ENCODE measurements around the gene OPN3. TPM values are rescaled to one million over a fixed set of nuclear protein-coding genes. Genes with fewer than 3 reads are reported as not detected.

Gene OPN3
- polyA plus RNA-seq, 1 donor (not counting 4 experiments of a cell fraction or from before 2014, with no cell fraction given), result 48.4 TPM

GRCh38 chr1:241644259-241644658, 4.1 kb upstream of the OPN3 start:
- Histone ChIP-seq H3K4me2 (ENCODE audit: control insufficient read depth, extremely low read depth, insufficient read depth, low read depth, low read length) (no peak overlapping the region), H3K4me1 (ENCODE audit: control insufficient read depth, extremely low read depth, insufficient read depth, low read length) (peaks cover 13% of the 10 kb centered on the region), H3K27ac (ENCODE audit: control insufficient read depth, insufficient read depth, low read length) (no peak overlapping the region), H3K79me2 (ENCODE audit: control insufficient read depth, insufficient read depth, low read length) (peaks cover 6% of the 10 kb centered on the region), H4K20me1 (ENCODE audit: control insufficient read depth, extremely low read depth, insufficient read depth, low read length) (no peaks in the 10 kb centered on the region), H2AFZ (ENCODE audit: control insufficient read depth, low read length) (no peak overlapping the region), H3K36me3 (ENCODE audit: control insufficient read depth in 2 of 2, extremely low read depth in 1 of 2, insufficient read depth in 2 of 2, low read length in 2 of 2) (no peaks in the 10 kb centered on the region), H3K9ac (ENCODE audit: control insufficient read depth, extremely low read depth, insufficient read depth, low read length) (no peak overlapping the region), H3K4me3 (ENCODE audit: control insufficient read depth in 2 of 3, extremely low read depth in 1 of 3, insufficient read depth in 2 of 3, low read depth in 1 of 3, low read length in 3 of 3) (no peak overlapping the region), H3K9me3 (ENCODE audit: control insufficient read depth, low read depth, low read length) (no peaks in the 10 kb centered on the region), H3K9me1 (ENCODE audit: control insufficient read depth, extremely low read depth, insufficient read depth, low read length) (no peaks in the 10 kb centered on the region), H3K27me3 (ENCODE audit: control insufficient read depth, extremely low read depth, insufficient read depth, low read length) (no peaks in the 10 kb centered on the region)
- dilution Hi-C loops (cut with MboI; ENCODE audit: extremely low pct_ligation_motif_present, low sequenced_read_pairs), result no loop called here
- no peak for DNase-seq (ENCODE audit: low read depth, low spot score)
- FAIRE-seq, result no peak
- TF ChIP-seq CTCF (optimal IDR thresholded peaks at IDR 0.05 in 1 of 3, IDR thresholded peaks at IDR 0.05 in 1 of 3, conservative IDR thresholded peaks at IDR 0.05 in 1 of 3; ENCODE audit: extremely low read depth in 1 of 3, insufficient read depth in 2 of 3, low read length in 3 of 3) (no peak), EZH2 (IDR thresholded peaks at IDR 0.05; ENCODE audit: low read length) (no peak)

GRCh38 chr1:241642593-241642944, 2.4 kb upstream of the OPN3 start:
- no peak for FAIRE-seq
- no peaks in the 10 kb centered on the region for H4K20me1 ChIP-seq (ENCODE audit: control insufficient read depth, extremely low read depth, insufficient read depth, low read length)
- no peak for TF ChIP-seq EZH2 (IDR thresholded peaks at IDR 0.05; ENCODE audit: low read length)
- no peak for TF ChIP-seq CTCF (optimal IDR thresholded peaks at IDR 0.05 in 1 of 3, IDR thresholded peaks at IDR 0.05 in 1 of 3, conservative IDR thresholded peaks at IDR 0.05 in 1 of 3; ENCODE audit: extremely low read depth in 1 of 3, insufficient read depth in 2 of 3, low read length in 3 of 3)
- no peak overlapping the region for H3K27ac ChIP-seq (ENCODE audit: control insufficient read depth, insufficient read depth, low read length)
- dilution Hi-C loops (cut with MboI; ENCODE audit: extremely low pct_ligation_motif_present, low sequenced_read_pairs), result no loop called here
- peaks cover 23% of the 10 kb centered on the region for H3K79me2 ChIP-seq (ENCODE audit: control insufficient read depth, insufficient read depth, low read length)
- H3K4me3 ChIP-seq (ENCODE audit: control insufficient read depth in 2 of 3, extremely low read depth in 1 of 3, insufficient read depth in 2 of 3, low read depth in 1 of 3, low read length in 3 of 3), result no peak overlapping the region
- no peaks in the 10 kb centered on the region for H3K9me1 ChIP-seq (ENCODE audit: control insufficient read depth, extremely low read depth, insufficient read depth, low read length)
- no peak for DNase-seq (ENCODE audit: low read depth, low spot score)
- no peaks in the 10 kb centered on the region for H3K36me3 ChIP-seq (ENCODE audit: control insufficient read depth in 2 of 2, extremely low read depth in 1 of 2, insufficient read depth in 2 of 2, low read length in 2 of 2)
- no peaks in the 10 kb centered on the region for H3K9me3 ChIP-seq (ENCODE audit: control insufficient read depth, low read depth, low read length)
- no peak overlapping the region for H2AFZ ChIP-seq (ENCODE audit: control insufficient read depth, low read length)
- H3K4me2 ChIP-seq (ENCODE audit: control insufficient read depth, extremely low read depth, insufficient read depth, low read depth, low read length), result no peak overlapping the region
- H3K27me3 ChIP-seq (ENCODE audit: control insufficient read depth, extremely low read depth, insufficient read depth, low read length), result no peaks in the 10 kb centered on the region
- H3K9ac ChIP-seq (ENCODE audit: control insufficient read depth, extremely low read depth, insufficient read depth, low read length), result no peak overlapping the region
- peaks cover 15% of the 10 kb centered on the region for H3K4me1 ChIP-seq (ENCODE audit: control insufficient read depth, extremely low read depth, insufficient read depth, low read length)

Measured in keratinocyte (primary cell).